GM19324 (cell line): Measurements from ENCODE around the gene ZFPL1.

Source experiments
- ATAC-seq: cut with Tn5 transposase; IDR thresholded peaks from one replicate; pipeline ENCODE4 v1.9.1; 2021; ENCODE audit warnings: mild to moderate bottlenecking, moderate library complexity; ENCODE audit not compliant: unreplicated experiment, low FRiP score

Gene ZFPL1

GRCh38 chr11:65089621-65090020 is 5.6 kb downstream of the ZFPL1 start:
- ATAC-seq, result no peak

- no peak for ATAC-seq
Measured at GRCh38 chr11:65090628-65091027, 6.6 kb downstream of the ZFPL1 start.

- no peak for ATAC-seq
Measured at GRCh38 chr11:65095427-65095826, 11.4 kb downstream of the ZFPL1 start.

GRCh38 chr11:65095974-65096806 is 12.2 kb downstream of the ZFPL1 start, which contains the start of gene VPS51:
TSS of gene VPS51 (plus strand) at chr11:65096214. CDS start at chr11:65096251, 37 bp downstream.
- peak; percentile 86 for ATAC-seq

- ATAC-seq, result no peak
Measured at GRCh38 chr11:65096926-65097325, 12.9 kb downstream of the ZFPL1 start.

GRCh38 chr11:65100674-65101350 is 16.8 kb downstream of the ZFPL1 start:
- no peak for ATAC-seq

- no peak for ATAC-seq
Measured at GRCh38 chr11:65102142-65103095, 18.4 kb downstream of the ZFPL1 start.

- ATAC-seq, result no peak
Measured at GRCh38 chr11:65103476-65103875, 19.5 kb downstream of the ZFPL1 start.

GRCh38 chr11:65104628-65105027 is 20.6 kb downstream of the ZFPL1 start:
- ATAC-seq, result no peak

GRCh38 chr11:65107078-65107477 is 23.1 kb downstream of the ZFPL1 start:
- ATAC-seq, result no peak

- ATAC-seq, result no peak
Measured at GRCh38 chr11:65107751-65108468, 23.9 kb downstream of the ZFPL1 start.

GRCh38 chr11:65108469-65109123 is 24.6 kb downstream of the ZFPL1 start:
- no peak for ATAC-seq

GRCh38 chr11:65109231-65110198 is 25.5 kb downstream of the ZFPL1 start:
- no peak for ATAC-seq

- no peak for ATAC-seq
Measured at GRCh38 chr11:65110354-65110861, 26.4 kb downstream of the ZFPL1 start.

- ATAC-seq, result no peak
Measured at GRCh38 chr11:65111159-65111743, 27.2 kb downstream of the ZFPL1 start.

GRCh38 chr11:65111744-65112545 is 27.9 kb downstream of the ZFPL1 start, which contains the start of gene TM7SF2:
TSS of gene TM7SF2 (plus strand) at chr11:65111872. CDS start at chr11:65112016, 144 bp downstream.
- peak; percentile 54 for ATAC-seq
